GM18870 (cell line): Measurements from ENCODE around the gene SLC34A1.
"Not testable (repeated sequence)": the region's sequence is repeated elsewhere in the genome, so short reads cannot be mapped to it uniquely, and the experiment has no call there.

Experiments
- ATAC-seq: cut with Tn5 transposase; IDR thresholded peaks from one replicate; pipeline ENCODE4 v1.9.1; 2021; ENCODE audit warnings: moderate library complexity; ENCODE audit not compliant: unreplicated experiment

The SLC34A1 gene

DNA sequence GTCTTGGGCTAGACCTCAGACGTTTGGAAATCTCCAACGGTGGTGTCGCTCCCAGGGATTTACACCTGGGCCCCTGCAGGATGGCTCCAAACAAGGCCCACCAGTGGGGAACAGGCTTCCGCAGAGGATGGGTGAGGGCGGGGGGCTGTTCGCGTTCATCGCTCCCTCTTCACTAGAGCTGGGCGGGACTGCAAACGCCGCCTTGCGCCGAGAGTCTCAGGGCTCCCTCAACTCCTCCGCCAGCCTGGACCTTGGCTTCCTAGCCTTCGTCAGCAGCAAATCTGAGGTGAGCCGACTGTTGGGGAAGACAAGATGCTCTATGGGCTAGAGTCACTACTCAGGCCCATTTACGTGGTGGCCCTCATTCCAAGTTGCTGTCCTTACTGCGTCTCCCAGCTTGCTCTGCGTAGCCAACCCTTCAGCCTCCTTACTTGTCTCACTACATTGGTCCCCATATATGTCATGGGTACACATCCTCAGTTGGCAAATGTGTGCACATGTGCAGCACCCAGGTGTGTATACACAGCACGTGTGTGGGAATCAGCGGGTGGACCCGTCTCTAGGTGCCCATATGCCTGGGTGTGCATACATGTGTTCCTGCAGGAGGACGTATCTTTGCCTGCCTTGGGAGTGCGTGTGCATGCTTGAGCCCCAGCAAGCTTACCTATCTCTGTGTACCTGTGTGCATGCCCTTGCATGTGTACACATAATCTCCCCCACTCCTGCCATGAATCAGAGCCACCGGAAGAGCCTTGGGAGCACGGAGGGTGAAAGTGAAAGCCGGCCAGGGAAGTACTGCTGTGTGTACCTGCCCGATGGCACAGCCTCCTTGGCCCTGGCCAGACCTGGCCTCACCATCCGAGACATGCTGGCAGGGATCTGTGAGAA, 16.0 kb upstream of the SLC34A1 start:
- ATAC-seq = no peak

GRCh38 chr5:177368869-177369644, 15.2 kb upstream of the SLC34A1 start:
- no peak for ATAC-seq

DNA sequence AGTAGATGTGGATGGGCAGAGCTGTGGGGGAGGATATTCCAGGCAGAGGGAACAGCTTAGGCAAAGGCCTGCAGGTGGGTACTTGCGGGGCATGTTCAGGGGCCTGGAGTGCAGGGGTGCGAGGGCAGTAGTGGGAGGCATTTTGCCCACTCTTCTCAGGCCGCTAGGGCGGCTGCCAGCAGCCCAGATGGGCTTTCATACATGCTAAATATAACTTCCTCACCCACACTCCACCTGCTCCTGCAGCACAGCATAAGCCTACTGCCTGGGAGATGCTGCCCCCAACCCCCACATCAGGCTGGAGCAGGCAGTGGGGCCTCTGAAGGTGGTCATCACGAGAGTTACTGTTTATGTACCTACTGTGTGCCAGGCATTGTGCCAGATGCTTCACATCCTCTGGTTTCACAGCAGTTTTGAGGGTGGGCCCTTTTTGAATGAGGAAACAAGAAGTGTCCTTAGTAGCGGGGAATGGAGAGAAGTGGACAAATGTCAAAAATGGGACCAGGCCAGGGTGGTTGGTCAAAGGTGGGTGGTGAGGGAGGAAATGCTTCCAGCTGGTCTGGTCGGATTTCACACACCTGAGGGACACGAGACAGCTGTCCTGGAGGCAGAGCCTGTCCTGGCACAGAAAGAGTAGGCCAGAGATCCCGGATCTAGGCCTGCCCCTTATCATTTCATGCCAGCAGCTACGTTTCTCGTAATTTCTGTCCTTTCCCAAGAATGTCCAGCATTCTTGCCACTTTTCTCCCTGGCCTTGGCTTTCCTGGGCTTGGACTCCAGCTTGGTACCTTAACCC, 14.4 kb upstream of the SLC34A1 start:
- ATAC-seq = no peak

DNA sequence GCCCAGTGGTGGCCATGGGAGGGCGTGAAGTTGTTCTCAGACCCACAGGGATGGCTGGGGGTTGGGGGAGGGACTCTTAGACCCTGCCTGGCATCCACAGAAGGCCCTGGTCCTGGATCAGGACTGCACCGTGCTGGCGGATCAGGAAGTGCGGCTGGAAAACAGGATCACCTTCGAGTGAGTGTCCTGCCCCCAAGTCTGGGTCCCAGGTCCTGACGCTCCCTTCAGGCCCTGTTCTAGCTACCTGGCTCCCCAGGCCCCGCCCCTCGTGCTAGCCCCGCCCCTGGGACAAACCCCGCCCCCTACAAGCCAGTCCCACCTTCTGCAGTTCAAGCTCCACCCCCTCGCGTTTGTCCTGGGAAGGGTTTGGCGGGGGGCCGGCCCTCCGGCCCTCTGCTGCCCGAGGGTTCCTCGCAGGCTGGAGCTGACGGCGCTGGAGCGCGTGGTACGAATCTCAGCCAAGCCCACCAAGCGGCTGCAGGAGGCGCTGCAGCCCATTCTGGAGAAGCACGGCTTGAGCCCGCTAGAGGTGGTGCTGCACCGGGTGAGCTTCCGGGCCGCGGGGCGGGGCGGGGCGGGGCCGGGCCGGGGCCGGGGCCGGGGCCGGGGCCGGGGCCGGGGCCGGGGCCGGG, 13.6 kb upstream of the SLC34A1 start:
- no peak for ATAC-seq

GRCh38 chr5:177371120-177372033, 12.9 kb upstream of the SLC34A1 start:
- no peak for ATAC-seq

DNA sequence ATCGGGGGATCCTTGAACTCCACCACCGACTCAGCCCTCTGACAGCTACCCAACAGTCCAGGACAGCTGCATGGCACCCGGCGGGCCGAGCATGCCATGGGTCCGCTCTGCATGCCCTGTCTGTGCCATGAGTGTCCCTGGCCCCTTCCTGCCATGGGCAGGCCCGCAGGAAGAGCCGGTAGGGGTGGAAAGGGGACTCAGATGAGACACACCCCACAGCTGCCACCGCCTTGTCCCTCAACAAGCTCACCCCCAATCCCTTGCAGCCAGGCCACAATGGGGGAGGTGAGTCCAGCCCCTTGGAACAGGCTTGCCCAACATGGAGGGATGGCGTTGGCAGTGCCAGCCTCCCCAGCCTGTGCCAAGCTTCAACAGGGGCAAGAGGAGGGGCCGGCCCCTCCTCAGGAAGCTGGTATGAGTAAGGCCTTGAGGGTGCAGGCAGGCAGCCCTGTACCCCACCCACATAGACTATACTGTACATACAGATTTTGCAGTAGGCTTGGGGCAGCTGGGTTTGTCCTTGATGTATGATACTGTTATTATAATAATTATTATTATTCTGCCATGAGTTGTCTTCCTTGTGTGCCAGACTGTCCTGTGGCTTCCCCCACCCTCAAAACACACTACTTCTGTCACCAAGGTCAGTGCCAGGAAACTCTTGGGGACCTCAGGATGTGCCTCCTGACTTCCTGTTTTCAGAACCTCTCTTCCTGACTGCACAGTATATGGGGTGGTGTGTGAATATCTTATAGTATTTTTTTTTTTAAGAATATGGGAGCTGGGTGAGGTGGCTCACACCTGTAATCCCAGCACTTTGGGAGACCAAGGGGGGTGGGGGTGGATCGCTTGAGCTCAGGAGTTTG, 12.0 kb upstream of the SLC34A1 start:
- no peak for ATAC-seq

DNA sequence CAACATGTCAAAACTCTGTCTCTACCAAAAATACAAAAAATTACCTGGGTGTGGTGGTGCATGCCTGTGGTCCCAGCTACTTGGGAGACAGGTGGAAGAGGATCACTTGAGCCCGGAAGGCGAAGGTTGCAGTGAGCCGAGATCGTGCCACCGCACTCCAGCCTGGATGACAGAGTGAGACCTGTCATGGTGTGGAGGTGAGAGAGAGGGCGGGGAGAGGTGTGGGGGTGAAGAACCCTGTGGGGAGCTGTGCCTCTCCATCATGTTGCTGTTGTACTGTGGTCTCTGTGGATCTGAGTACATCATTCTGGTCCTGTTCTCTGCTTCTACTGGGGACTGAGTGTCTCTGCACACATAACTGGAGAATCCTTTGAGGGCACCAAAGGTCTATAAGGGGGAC, 11.3 kb upstream of the SLC34A1 start:
- ATAC-seq = no peak

DNA sequence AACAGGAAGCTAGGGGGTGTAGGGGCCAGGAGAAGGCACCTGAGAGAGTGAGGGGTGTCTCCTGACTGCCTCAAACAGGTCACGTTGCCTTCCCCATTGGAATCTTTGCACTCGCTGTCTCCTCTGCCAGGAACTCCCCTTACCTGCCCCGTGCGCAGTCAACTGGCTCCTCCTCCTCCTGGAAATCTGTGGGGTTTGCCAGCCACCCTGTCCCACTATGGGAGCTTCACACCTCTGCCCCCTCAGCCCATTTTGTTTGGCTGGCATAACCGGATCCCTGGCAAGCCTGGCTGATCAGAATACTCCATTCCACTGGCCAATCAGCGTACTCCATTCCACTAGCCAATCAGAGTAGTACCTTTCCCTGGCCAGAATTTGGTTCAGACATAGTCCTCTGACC, 10.4 kb upstream of the SLC34A1 start:
- ATAC-seq = no peak

GRCh38 chr5:177374211-177374610, 10.0 kb upstream of the SLC34A1 start:
- no peak for ATAC-seq

DNA sequence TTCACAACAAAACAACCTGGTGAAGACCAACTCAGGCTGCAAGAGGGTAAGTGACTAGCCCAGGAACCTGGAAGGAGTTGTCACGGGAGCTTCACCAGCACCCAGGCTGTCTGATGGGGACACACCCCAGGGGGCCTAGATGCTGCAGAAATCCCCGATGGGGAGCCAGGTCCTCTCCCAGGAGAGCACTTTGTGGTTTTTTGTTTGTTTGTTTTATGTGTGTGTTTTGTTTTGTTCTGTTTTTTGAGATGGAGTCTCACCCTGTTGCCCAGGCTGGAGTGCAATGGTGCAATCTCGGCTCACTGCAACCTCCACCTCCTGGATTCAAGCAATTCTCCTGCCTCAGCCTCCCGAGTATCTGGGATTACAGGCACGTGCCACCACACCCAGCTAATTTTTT, 8.7 kb upstream of the SLC34A1 start:
- not testable (repeated sequence) for ATAC-seq

DNA sequence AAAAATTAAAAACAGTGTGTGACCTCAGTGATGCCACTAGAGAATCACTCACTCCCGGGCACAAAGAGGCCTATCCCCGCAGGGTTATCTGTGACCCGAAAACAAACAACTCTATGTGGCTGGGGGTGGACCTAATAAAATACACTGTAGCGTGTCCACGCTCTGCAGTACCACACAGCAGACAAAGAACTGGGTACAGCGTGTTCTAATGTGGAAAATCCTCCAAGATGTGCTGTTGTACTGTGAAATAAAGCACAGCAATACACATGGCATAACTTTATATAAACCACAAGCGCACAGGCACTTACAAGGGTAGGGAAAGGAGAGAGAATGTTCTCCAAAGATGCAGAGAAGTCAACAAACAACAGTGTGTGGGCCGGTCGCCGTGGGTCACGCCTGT, 8.1 kb upstream of the SLC34A1 start:
- ATAC-seq = no peak

DNA sequence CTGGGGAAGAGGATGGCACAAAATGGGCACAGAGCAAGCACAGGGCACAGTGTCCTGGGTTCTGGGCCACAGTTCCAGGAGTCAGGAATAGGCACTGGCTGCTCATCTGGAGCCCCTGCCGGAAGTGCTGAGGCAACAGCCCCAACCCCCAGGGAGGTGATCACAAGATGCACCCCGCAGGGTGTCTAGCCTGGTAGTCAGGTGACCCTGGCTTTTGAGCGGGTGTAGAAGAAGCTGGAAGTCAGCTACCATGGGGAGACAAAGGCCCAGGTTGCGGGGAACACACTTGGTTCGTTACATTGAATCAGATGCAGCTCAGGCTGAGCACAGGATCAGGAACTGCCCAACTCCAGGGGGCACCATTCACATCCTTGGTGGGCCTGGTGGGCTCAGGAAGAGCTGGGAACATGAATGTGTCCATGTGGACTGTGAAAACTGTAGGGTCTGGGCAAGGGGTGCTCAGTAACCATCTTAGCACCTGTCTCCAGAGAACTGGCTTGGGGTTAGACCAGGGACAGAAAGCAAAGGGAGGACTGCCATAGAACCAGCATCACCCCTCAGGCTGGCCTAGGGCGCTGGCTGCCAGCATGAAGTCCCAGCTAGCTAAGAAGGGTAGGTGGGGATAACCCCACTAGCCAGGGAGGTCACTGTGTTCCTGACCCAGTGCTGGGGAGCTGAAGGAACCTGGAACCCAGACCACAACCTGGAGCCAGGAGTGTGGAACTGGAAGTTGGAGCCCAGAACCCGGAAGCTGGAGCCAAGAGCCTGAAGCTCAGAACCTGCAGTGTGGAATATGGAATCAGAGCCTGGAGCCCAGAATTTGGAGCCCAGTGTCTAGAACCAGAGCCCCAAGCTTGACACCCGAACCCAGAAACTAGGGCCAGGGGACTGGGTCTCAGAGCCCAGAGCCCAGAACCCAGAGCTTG, 6.1 kb upstream of the SLC34A1 start:
- no peak for ATAC-seq

- peak; percentile 52 for ATAC-seq
Measured at GRCh38 chr5:177378884-177379883, 5.0 kb upstream of the SLC34A1 start.

- no peak for ATAC-seq
Measured at GRCh38 chr5:177380805-177381126, 3.5 kb upstream of the SLC34A1 start.

- no peak for ATAC-seq
Measured at GRCh38 chr5:177382423-177383029, 1.7 kb upstream of the SLC34A1 start.

- ATAC-seq = no peak
Measured at GRCh38 chr5:177383181-177383580, 1.1 kb upstream of the SLC34A1 start.
